ENCODE data around the gene FAM13A.

FAM13A gene

DNA sequence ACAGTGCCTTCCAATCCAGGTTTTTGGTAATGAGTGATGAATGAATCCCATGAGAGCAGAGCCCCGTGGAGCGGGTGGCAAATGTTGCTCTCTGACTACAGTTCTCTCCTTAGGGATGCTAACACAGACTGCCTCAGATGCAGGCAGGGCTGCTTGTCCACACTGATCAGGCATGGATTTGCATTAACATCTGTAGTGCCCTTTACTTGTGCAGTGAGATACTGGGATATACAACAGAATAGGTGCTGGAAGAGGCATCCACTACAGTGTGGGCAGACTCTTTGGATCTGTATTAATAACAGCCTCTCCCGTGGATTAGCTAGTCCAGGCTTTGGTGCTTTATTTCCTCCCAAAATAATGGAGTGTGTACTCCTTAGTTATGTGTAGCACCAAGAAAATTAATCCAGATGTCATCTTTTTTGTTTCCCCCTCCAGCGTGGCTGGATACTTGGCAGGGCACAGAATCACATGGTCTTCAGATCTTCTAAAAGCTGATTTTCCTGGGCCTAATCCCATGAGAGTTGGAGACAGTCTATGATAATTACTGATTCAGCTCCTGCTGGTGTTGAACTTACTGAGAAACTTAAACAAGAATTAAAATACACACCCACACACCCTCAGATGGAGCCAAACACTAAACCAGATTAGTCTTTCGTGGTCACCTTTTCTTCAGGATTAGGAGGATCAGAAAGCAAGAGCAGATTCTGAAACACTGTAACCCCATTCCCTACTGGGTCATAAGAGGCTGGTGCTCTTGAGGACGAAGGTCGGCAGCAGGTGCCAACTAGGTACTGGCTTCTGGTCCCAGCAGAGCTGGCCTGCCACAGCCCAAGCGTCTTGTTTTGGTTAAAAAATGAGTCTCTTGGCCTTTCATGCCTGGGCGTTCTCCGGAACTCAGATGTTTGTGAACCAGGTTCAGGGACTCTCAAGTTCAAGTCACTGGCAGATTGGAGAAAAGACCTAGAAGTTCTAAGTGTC lies 336.2 kb downstream of the FAM13A start:
- DNase-seq (ENCODE audit: low spot score): no peak

DNA sequence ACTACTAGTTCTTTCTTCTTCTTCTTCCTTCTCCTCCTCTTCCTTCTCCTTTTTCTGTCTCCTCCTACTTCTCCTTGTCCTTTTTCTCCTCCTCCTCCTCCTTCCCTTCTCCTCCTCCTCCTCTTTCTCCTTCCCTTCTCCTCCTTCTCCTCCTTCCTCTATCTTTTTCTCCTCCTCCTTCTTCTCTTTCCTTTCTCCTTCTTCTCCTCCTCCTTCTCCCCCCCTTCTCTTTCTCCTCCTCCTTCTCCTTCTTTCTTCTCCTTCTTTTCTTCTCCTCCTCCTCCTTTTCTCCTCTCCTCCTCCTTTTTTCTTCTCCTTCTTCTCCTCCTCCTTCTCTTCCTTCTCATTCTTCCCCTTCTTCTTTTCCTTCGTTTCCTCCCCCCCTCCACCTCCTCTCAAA lies 337.6 kb downstream of the FAM13A start:
- DNase-seq (ENCODE audit: low spot score): no peak

GRCh38 chr4:88718098-88718497 lies 338.9 kb downstream of the FAM13A start:
- no peak for DNase-seq (ENCODE audit: low spot score)

- no peak for DNase-seq (ENCODE audit: low spot score)
Measured at GRCh38 chr4:88713782-88714181, 343.2 kb downstream of the FAM13A start.

GRCh38 chr4:88709989-88710388 lies 347.0 kb downstream of the FAM13A start:
- DNase-seq (ENCODE audit: low spot score): no peak

DNA sequence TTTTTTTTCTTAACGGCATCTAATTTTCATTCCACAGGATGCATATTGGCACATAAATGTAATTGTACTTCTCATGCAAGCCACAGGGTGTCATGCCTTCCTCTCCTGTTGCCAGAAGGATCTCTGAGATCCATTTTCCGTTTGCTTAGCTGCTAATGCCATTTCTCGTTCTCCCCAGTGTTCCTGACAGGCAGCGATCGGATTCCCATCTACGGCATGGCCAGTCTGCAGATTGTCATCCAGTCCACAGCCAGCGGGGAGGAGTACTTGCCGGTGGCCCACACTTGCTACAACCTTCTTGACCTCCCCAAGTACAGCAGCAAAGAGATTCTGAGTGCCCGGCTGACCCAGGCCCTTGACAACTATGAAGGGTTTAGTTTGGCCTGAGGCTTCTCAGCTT lies 350.4 kb downstream of the FAM13A start:
- DNase-seq (ENCODE audit: low spot score): no peak

GRCh38 chr4:88705805-88706492 lies 351.0 kb downstream of the FAM13A start:
- DNase-seq (ENCODE audit: low spot score): no peak

DNA sequence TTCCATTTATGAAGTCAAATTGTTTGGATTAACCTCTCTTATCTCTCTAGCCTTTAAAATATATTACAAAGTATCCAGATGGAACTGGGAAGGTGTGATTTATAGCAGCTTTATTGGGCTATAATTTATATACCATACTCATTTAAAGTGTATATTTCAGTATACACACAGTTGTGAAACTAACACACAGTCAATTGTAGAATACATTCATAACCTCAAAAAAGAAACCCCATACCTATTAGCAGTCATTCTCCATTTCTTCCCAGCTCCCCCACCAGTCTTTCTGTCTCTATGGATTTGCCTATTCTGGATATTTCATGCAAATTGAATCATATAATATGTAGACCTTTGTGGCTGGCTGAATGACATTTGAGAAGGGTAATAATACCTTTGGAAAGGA lies 351.8 kb downstream of the FAM13A start:
- DNase-seq (ENCODE audit: low spot score): no peak

DNA sequence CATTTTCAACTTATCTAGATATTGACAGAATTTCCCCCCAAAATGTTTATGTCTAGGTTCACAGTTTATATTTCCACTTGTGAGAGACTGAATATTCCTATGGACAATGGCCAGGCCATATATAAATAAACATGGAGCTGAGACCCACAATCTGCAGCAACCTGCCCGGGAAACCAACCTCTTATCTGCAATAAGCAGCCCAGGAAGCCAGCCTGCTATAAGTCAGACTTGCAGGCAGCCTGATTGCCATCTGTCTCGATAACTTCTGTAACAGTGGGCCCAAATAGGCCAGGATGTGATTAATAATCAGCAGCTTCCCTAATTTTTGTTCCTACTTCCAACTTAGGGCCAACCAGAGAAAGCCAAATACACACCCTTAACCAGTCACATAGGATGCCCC lies 354.2 kb downstream of the FAM13A start:
- no peak for DNase-seq (ENCODE audit: low spot score)

DNA sequence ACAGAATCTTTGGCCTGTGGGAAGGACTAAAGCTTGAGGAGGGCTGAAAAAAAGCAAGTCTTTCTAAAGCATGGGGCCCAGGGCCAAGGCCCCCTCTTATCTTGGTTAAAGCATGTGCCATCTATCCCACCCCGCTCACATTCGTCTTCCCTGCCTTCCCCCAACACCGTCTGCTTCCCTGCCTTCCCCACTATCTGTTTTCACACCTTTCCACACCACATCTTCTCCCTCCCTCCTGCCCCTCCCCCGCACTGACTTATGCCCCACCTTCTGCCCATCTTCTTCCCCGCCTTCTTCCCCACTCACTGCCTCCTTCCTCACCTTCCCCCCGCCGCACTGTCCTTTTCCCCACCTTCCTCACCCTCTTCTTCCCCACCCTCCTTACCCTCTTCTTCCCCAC lies 358.5 kb downstream of the FAM13A start:
- no peak for DNase-seq (ENCODE audit: low spot score)

GRCh38 chr4:88697588-88698329 lies 359.2 kb downstream of the FAM13A start, which contains the start of gene NAP1L5:
TSS of gene NAP1L5 (minus strand) at chr4:88697829. CDS start at chr4:88697754, 75 bp downstream.
- DNase-seq (ENCODE audit: low spot score): peak; percentile 49

GRCh38 chr4:88697141-88697540 lies 359.8 kb downstream of the FAM13A start:
- DNase-seq (ENCODE audit: low spot score): no peak

- DNase-seq (ENCODE audit: low spot score): no peak
Measured at GRCh38 chr4:88696630-88697029, 360.4 kb downstream of the FAM13A start.

DNA sequence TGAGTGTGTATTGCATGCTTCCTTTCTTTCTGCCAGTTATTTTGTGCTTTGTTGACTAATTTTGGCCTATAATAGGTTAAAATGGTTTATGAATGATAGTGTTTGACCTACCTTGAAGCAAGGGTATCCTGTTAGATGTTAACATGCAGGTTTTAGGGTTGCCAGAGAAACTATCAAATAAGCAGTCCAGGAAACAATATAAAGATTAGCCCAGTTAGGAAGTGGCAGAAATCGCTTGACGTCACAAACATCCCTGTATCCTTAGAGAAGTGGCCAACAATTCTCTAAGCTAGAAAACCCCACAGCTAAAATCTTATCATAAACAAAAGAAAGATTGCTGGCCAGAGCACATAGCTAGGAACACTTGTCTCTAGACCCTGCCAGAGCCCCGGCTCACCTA lies 363.2 kb downstream of the FAM13A start:
- no peak for DNase-seq (ENCODE audit: low spot score)

DNA sequence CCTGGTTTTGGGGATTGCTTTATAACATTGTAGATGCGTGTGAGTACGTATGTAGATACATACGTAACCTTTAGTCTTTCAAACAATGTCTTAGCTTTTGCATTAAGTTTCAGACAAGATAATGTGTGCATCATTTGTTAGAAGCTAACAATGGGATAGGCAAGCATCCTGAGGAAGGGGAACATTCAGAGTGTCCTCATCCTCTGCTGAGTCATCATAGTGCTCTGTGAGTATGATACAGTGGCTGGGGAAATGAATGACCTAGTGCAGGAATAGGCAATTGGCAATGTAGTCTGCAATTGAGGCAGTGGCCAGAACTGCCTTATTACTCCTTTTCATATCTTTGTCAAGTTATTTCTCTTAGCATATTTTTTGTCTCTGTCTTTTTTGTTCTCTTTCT lies 366.6 kb downstream of the FAM13A start:
- no peak for DNase-seq (ENCODE audit: low spot score)

- no peak for DNase-seq (ENCODE audit: low spot score)
Measured at GRCh38 chr4:88681209-88681608, 375.8 kb downstream of the FAM13A start.
